Measurements from ENCODE around the gene RAD51B. TPM values are rescaled to one million over a fixed set of nuclear protein-coding genes. Genes with fewer than 3 reads are reported as not detected.

The RAD51B gene
- polyA plus RNA-seq, 1 experiment, result 6.6 TPM

DNA sequence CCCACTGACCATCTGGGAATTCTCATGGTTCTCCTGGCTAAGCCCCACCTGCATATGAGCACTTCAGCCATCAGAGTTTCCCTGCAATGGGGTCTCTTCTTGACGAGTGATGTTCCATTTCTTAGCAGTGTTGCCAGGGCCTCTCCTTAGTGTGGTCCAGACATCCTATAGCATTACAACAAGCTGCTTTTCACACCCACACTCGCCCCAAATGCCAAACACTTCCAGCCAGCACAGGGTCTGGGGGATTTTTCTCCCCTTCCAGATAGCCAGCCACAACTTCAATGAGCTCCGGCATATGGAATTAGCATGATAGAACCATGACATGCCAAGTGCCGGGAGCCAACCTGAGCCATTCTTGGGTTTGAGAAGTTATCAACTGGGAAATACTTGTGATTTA is 705.9 kb downstream of the RAD51B start:
- DNase-seq (ENCODE audit: low read depth, low spot score), result no peak
- POLR2A ChIA-PET, result interaction anchor here (0.5 kb wide), 1 partner anchor 407 kb away, joined by 3 read pairs; no protein-coding TSS in a partner anchor
- CTCF ChIA-PET, result no interaction called here
- Histone ChIP-seq H3K9me3 (ENCODE audit: control insufficient read depth, insufficient read depth, low read length) (peaks cover 9% of the 10 kb centered on the region), H3K27me3 (ENCODE audit: control insufficient read depth, insufficient read depth, low read length) (no peaks in the 10 kb centered on the region), H3K4me3 (ENCODE audit: low read depth, low read length) (no peak overlapping the region), H3K27ac (ENCODE audit: low read depth, low read length) (no peak overlapping the region)
- TF ChIP-seq, protein P1, sequence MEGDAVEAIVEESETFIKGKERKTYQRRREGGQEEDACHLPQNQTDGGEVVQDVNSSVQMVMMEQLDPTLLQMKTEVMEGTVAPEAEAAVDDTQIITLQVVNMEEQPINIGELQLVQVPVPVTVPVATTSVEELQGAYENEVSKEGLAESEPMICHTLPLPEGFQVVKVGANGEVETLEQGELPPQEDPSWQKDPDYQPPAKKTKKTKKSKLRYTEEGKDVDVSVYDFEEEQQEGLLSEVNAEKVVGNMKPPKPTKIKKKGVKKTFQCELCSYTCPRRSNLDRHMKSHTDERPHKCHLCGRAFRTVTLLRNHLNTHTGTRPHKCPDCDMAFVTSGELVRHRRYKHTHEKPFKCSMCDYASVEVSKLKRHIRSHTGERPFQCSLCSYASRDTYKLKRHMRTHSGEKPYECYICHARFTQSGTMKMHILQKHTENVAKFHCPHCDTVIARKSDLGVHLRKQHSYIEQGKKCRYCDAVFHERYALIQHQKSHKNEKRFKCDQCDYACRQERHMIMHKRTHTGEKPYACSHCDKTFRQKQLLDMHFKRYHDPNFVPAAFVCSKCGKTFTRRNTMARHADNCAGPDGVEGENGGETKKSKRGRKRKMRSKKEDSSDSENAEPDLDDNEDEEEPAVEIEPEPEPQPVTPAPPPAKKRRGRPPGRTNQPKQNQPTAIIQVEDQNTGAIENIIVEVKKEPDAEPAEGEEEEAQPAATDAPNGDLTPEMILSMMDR (IDR thresholded peaks at IDR 0.05; ENCODE audit: low read depth, low read length), result no peak

DNA sequence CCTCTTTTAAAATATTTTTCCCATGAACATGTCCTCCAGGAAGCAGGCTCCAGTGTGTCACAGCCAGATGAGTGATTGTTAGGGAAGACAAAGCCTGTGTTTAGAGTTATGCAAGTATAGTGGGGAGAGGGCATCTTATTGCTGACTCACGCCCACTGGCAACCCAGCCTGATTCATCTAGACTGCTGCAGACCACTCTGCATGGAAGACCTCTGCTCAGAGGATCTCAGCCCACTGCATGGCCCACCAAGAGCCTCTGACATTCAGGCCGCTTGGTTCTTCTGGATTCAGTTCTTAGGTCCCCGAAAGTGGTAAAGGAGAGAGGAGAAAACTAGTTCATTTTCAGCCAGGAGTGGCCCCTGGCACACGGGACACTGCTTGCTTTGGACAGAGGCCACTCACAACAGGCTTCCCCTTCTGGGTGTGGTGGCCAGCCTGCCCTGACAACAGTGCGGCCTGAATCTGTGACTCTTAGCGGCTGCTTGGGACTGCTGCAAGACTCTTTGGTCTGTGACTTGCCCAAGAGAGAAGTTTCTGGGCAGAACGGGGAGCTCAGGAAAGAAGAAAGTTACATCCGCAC is 707.0 kb downstream of the RAD51B start:
- CTCF ChIA-PET, result no interaction called here
- no peak overlapping the region for H3K4me3 ChIP-seq (ENCODE audit: low read depth, low read length)
- H3K27me3 ChIP-seq (ENCODE audit: control insufficient read depth, insufficient read depth, low read length), result no peaks in the 10 kb centered on the region
- TF ChIP-seq, protein P1 (IDR thresholded peaks at IDR 0.05; ENCODE audit: low read depth, low read length), result no peak
- H3K27ac ChIP-seq (ENCODE audit: low read depth, low read length), result no peak overlapping the region
- peaks cover 11% of the 10 kb centered on the region for H3K9me3 ChIP-seq (ENCODE audit: control insufficient read depth, insufficient read depth, low read length)
- POLR2A ChIA-PET, result no interaction called here
- DNase-seq (ENCODE audit: low read depth, low spot score), result no peak

DNA sequence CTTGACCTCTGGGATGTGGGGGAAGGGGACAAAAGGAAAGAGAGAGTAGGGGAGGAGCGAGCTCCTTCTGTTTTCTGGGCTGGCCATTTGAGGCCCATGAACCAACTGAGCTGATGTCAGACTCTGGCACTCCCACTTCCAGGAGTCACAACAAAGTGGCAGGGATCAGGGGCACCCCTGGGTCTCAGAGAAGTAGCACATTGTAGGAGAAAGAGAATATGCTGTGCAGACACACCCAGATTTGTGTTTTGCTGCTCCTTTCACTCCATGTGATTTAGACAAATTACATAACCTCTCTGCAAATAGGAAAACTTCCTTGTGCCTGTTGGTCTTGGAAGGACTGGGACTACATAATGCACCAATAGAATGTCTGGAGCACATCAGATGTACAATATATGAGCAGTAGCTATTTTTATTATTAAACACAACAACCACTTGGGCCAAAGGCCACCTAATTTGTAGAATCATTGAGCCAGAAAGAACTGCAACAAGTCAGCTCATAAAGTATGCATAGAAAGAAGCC is 707.8 kb downstream of the RAD51B start:
- CTCF ChIA-PET, result no interaction called here
- no peak overlapping the region for H3K4me3 ChIP-seq (ENCODE audit: low read depth, low read length)
- POLR2A ChIA-PET, result no interaction called here

DNA sequence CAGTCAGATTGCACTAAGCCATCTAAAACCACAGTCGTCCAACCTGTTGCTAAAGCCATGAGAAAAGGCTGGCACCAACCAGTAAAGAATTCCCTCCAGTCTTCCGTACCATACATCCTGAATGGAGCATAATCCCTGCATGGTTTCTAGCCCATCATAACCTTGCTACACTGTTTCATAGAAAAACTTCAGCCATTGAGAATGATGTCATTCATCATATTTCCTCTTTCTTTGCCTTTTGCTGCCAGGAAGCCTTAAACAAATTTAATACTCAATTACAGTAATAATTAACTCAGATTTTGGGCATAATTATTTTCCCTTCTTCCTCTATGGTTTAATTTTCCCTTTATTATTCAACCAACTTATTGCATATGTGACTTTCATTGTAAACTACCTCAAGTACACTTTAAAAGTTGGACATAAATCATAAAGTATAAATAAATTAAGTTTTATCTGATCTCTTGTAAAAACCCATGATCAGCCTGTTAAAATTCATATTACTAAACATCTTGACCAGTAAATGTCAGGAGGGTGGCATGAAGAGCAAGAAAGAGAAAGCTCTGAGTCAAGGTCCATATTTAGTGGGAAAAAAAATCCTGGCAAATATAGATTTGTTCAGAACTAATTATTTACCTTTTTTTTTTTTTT is 708.6 kb downstream of the RAD51B start:
- CTCF ChIA-PET, result no interaction called here

More for the DNA sequence above, 707.8 kb downstream of the RAD51B start:
- H3K27ac ChIP-seq (ENCODE audit: low read depth, low read length), result no peak overlapping the region
- peaks cover 13% of the 10 kb centered on the region for H3K9me3 ChIP-seq (ENCODE audit: control insufficient read depth, insufficient read depth, low read length)
- TF ChIP-seq, protein P1 (IDR thresholded peaks at IDR 0.05; ENCODE audit: low read depth, low read length), result no peak
- DNase-seq (ENCODE audit: low read depth, low spot score), result no peak
- no peaks in the 10 kb centered on the region for H3K27me3 ChIP-seq (ENCODE audit: control insufficient read depth, insufficient read depth, low read length)

DNA sequence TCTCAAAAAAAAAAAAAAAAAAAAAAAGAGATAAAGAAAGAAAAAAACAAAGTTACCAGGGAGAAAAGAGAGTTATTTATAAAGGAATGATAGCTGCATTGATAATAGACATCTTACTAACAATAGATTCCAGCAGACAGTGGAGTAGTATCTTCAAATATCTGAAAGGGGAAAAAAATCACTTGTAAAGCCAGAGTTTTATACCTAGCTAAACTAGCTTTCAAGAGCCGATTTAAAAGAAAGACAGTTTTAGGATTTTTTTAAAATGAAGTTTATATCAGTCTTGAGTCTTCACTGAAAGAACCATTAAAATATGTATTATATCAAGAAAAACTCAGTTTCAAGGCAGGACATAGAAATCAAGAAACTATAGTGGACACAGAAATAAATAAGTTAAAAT is 710.9 kb downstream of the RAD51B start:
- no peak for DNase-seq (ENCODE audit: low read depth, low spot score)
- ChIA-PET POLR2A (no interaction called here), CTCF (no interaction called here)
- H3K27me3 ChIP-seq (ENCODE audit: control insufficient read depth, insufficient read depth, low read length), result no peaks in the 10 kb centered on the region
- H3K27ac ChIP-seq (ENCODE audit: low read depth, low read length), result no peak overlapping the region
- TF ChIP-seq, protein P1 (IDR thresholded peaks at IDR 0.05; ENCODE audit: low read depth, low read length), result no peak
- H3K9me3 ChIP-seq (ENCODE audit: control insufficient read depth, insufficient read depth, low read length), result peaks cover 11% of the 10 kb centered on the region
- H3K4me3 ChIP-seq (ENCODE audit: low read depth, low read length), result no peak overlapping the region

More for the DNA sequence above, 708.6 kb downstream of the RAD51B start:
- no peak for DNase-seq (ENCODE audit: low read depth, low spot score)
- Histone ChIP-seq H3K4me3 (ENCODE audit: low read depth, low read length) (no peak overlapping the region), H3K27me3 (ENCODE audit: control insufficient read depth, insufficient read depth, low read length) (no peaks in the 10 kb centered on the region), H3K9me3 (ENCODE audit: control insufficient read depth, insufficient read depth, low read length) (peaks cover 13% of the 10 kb centered on the region), H3K27ac (ENCODE audit: low read depth, low read length) (no peak overlapping the region)
- TF ChIP-seq, protein P1 (IDR thresholded peaks at IDR 0.05; ENCODE audit: low read depth, low read length), result no peak
- POLR2A ChIA-PET, result no interaction called here

Measured in AG04450 (cell line).